Measurements from ENCODE around the gene VANGL2.

Gene VANGL2

GRCh38 chr1:160408864-160409263, 8.5 kb downstream of the VANGL2 start:
- Histone ChIP-seq H3K4me3 (replicated peaks; ENCODE audit: insufficient read depth, low read length) (no peak overlapping the region), H3K27ac (replicated peaks) (no peak overlapping the region), H3K27me3 (ENCODE audit: insufficient read depth, poor library complexity, severe bottlenecking) (no peaks in the 10 kb centered on the region)
- TF ChIP-seq GABPA (IDR thresholded peaks at IDR 0.05; ENCODE audit: low read depth) (no peak), SPI1 (IDR thresholded peaks at IDR 0.05; ENCODE audit: borderline replicate concordance, low read depth) (no peak), CTCF (IDR thresholded peaks at IDR 0.05; ENCODE audit: insufficient read depth, low read length) (no peak)
- no peak for DNase-seq (ENCODE audit: low read depth in 1 of 2, low spot score in 1 of 2)

- H3K27me3 ChIP-seq (ENCODE audit: insufficient read depth, poor library complexity, severe bottlenecking), result no peaks in the 10 kb centered on the region
- no peak overlapping the region for H3K27ac ChIP-seq (replicated peaks)
- TF ChIP-seq POLR2AphosphoS5 (IDR thresholded peaks at IDR 0.05; ENCODE audit: low read depth) (no peak), SPI1 (IDR thresholded peaks at IDR 0.05; ENCODE audit: borderline replicate concordance, low read depth) (no peak), REST (IDR thresholded peaks at IDR 0.05; ENCODE audit: insufficient replicate concordance, low read depth) (no peak), CTCF (IDR thresholded peaks at IDR 0.05; ENCODE audit: insufficient read depth, low read length) (no peak), GABPA (IDR thresholded peaks at IDR 0.05; ENCODE audit: low read depth) (no peak)
- H3K4me3 ChIP-seq (replicated peaks; ENCODE audit: insufficient read depth, low read length), result no peak overlapping the region
- DNase-seq (ENCODE audit: low read depth in 1 of 2, low spot score in 1 of 2), result no peak
These were observed 9.1 kb downstream of the VANGL2 start for GRCh38 chr1:160409486-160409885.

- DNase-seq (ENCODE audit: low read depth in 1 of 2, low spot score in 1 of 2), result no peak
These were observed 10.1 kb downstream of the VANGL2 start for GRCh38 chr1:160410406-160411005.

More at GRCh38 chr1:160410406-160411005, 10.1 kb downstream of the VANGL2 start:
- Histone ChIP-seq H3K27ac (replicated peaks) (no peak overlapping the region), H3K27me3 (ENCODE audit: insufficient read depth, poor library complexity, severe bottlenecking) (no peaks in the 10 kb centered on the region), H3K4me3 (replicated peaks; ENCODE audit: insufficient read depth, low read length) (no peak overlapping the region)
- TF ChIP-seq POLR2AphosphoS5 (IDR thresholded peaks at IDR 0.05; ENCODE audit: low read depth) (no peak), GABPA (IDR thresholded peaks at IDR 0.05; ENCODE audit: low read depth) (no peak), REST (IDR thresholded peaks at IDR 0.05; ENCODE audit: insufficient replicate concordance, low read depth) (no peak), SPI1 (IDR thresholded peaks at IDR 0.05; ENCODE audit: borderline replicate concordance, low read depth) (no peak), CTCF (IDR thresholded peaks at IDR 0.05; ENCODE audit: insufficient read depth, low read length) (no peak)

All from HL-60 (cell line).